HG02970 (cell line): ENCODE measurements around the gene RRAGA.
"Not testable (repeated sequence)": the region's sequence is repeated elsewhere in the genome, so short reads cannot be mapped to it uniquely, and the experiment has no call there.

Source experiments
- ATAC-seq: cut with Tn5 transposase; IDR thresholded peaks from one replicate; pipeline ENCODE4 v1.9.1; 2021; ENCODE audit warnings: mild to moderate bottlenecking, moderate library complexity, moderate number of reproducible peaks; ENCODE audit not compliant: unreplicated experiment, low FRiP score

The RRAGA gene, protein sequence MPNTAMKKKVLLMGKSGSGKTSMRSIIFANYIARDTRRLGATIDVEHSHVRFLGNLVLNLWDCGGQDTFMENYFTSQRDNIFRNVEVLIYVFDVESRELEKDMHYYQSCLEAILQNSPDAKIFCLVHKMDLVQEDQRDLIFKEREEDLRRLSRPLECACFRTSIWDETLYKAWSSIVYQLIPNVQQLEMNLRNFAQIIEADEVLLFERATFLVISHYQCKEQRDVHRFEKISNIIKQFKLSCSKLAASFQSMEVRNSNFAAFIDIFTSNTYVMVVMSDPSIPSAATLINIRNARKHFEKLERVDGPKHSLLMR

GRCh38 chr9:19048966-19049916 lies at the start of gene RRAGA:
Gene RRAGA (plus strand): TSS chr9:19049427. CDS start chr9:19049660, 233 bp downstream.
- ATAC-seq: peak; percentile 96

- ATAC-seq: no peak
These were observed 49.1 kb upstream of the RRAGA start for GRCh38 chr9:19000133-19000532.

GRCh38 chr9:19009391-19009965 lies 39.7 kb upstream of the RRAGA start:
- no peak for ATAC-seq

GRCh38 chr9:19018201-19018600 lies 31.0 kb upstream of the RRAGA start:
- no peak for ATAC-seq

- ATAC-seq: no peak
These were observed 28.3 kb upstream of the RRAGA start for GRCh38 chr9:19020886-19021455.

DNA sequence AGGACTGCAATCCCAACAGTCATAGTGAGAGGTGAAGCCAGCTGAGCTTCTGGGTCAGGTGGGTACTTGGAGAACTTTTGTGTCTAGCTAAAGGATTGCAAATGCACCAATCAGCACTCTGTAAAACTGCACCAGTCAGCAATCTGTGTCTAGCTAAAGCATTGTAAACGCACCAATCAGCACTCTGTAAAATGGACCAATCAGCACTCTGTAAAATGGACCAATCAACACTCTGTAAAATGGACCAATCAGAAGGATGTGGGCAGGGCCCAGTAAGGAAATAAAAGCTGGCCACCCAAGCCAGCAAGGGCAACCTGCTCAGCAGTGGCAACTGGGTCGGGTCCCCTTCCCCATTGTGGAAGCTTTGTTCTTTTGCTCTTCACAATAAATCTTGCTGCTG lies 27.6 kb upstream of the RRAGA start:
- not testable (repeated sequence) for ATAC-seq

- ATAC-seq: no peak
These were observed 27.0 kb upstream of the RRAGA start for GRCh38 chr9:19022206-19022605.

- ATAC-seq: no peak
These were observed 26.1 kb upstream of the RRAGA start for GRCh38 chr9:19023078-19023477.

DNA sequence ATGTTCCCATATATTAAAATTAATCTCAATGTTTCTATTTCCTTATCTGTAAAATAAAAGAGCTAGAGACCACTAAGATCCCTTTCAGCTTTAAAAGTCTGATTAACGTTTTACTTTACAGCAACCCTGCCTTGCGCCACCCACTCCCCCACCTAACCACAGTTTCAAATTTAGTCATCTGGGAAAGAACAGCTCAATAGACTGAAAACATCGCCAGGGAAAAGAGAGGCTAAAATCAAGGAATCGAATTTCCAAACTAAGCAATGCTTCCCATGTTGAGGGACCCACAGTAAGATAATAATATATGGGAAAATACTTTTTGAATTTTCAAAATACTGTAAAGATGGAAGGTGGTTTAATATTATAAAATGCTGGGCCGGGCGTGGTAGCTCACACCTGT lies 22.9 kb upstream of the RRAGA start:
- ATAC-seq: no peak

DNA sequence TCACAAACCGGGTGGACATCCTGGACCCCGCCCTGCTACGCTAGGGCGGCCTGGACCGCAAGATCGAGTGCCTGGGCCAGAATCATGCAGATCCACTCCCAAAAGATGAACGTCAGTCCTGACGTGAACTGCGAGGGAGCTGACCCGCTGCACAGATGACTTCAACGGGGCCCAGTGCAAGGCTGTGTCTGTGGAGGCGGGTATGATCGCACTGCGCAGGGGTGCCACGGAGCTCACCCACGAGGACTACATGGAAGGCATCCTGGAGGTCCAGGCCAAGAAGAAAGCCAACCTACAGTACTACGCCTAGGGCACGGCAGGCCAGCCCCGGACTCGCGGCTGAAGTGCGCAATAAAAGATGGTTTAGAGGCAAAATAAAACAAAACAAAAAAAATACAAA lies 21.4 kb upstream of the RRAGA start:
- ATAC-seq: no peak

GRCh38 chr9:19028835-19029451 lies 20.3 kb upstream of the RRAGA start:
- ATAC-seq: no peak

DNA sequence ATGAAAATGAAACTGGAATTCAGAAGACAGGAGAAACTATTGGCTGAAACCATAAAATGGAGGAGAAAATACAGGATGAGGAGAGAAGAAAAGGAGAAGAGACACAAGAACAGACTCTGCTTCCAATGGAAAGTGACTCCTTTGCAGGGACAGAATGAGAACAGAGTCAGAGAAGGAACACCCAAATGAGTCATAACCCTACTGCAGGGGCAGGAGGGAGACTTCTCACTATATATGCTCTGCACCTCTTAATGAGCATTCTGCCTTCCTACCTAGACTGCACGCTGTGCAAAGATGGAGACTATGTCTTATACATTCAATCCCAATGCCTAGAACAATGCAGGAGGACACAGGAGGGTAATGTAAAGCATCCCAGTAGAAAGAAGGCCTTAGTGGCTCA lies 18.3 kb upstream of the RRAGA start:
- no peak for ATAC-seq

- ATAC-seq: no peak
These were observed 16.8 kb upstream of the RRAGA start for GRCh38 chr9:19032406-19032805.

DNA sequence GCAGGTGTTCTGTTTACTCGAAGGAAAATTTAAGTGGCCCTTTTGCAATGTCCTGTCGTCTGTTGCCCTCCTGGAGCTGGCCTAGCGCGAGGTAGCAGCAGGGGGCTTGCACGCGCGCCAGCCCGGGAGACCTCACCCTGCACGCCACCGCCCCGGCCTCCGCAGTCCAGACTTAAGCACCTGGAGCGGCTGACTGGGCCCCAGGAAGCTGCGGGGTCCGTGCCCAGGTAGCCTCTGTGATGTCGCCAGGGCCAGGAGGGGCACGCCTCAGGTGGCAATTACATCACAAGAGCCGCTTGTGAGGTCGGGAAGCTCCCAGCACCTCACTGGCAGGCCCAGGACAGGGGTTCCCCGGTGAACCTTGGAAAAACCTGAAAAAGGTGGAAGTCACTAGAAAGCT lies 16.2 kb upstream of the RRAGA start, which contains the start of gene SAXO1:
TSS of gene SAXO1 (minus strand) at position 195 of the 400 bp plus-strand sequence. CDS start 301 bp downstream, outside the sequence.
- ATAC-seq: no peak

DNA sequence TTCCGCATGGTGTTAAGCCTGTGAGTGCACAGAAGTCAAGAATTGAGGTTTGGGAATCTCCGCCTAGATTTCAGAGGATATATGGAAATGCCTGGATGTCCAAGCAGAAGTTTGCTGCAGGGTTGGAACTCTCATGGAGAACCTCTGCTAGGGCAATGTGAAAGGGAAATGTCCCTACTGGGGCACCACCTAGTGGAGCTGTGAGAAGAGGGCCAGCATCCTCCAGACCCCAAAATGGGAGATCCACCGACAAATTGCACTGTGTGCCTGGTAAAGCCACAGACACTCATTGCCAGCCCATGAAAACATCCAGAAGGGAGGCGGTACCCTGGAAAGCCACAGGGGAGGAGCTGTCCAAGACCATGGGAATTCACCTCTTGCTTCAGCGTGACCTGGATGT lies 12.6 kb upstream of the RRAGA start:
- no peak for ATAC-seq

- ATAC-seq: no peak
These were observed 850 bp downstream of the RRAGA start for GRCh38 chr9:19049917-19050636.

GRCh38 chr9:19050637-19051591 lies 1.7 kb downstream of the RRAGA start:
- ATAC-seq: no peak

DNA sequence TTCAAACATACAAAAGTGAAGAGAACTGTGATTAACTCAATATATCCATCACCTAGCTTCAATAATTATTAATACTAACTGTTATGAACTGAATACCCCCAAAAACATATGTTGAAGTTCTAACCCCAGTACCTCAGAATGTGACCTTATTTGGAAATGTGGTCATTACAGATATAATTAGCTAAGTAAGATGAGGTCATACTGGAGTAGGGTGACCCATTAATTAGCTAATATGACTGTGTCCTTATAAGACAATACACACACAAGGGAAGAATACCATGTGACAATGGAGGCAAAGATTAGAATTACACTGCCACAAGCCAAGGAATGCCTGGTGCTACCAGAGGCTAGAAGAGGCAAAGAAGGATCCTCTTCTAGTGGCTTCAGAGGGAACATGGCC lies 7.8 kb downstream of the RRAGA start:
- no peak for ATAC-seq

DNA sequence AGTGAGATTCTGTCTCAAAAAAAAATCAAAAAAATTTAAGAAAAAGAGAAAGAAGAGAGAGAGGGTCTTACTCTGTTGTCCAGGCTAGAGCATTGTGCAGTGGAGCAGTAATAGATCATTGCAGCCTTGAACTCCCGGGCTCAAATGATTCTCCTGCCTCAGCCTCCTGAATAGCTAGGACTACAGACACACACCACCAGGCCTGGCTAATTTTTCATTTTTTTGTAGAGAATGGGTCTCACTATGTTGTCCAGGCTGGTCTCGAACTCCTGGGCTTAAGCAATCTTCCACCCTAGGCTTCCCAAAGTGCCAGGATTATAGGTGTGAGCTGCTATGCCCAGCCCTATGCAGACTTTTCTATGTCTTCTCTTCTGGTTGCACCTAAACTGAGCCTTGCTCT lies 25.0 kb downstream of the RRAGA start:
- ATAC-seq: no peak
